Kasumi-1 (cell line): Measurements from ENCODE around the gene CEPT1.

Experiments used
- DNase-seq, 2 experiments: peaks; one replicate each; lab custom pipeline; 2025; lab: John Stamatoyannopoulos, UW

CEPT1 gene

DNA sequence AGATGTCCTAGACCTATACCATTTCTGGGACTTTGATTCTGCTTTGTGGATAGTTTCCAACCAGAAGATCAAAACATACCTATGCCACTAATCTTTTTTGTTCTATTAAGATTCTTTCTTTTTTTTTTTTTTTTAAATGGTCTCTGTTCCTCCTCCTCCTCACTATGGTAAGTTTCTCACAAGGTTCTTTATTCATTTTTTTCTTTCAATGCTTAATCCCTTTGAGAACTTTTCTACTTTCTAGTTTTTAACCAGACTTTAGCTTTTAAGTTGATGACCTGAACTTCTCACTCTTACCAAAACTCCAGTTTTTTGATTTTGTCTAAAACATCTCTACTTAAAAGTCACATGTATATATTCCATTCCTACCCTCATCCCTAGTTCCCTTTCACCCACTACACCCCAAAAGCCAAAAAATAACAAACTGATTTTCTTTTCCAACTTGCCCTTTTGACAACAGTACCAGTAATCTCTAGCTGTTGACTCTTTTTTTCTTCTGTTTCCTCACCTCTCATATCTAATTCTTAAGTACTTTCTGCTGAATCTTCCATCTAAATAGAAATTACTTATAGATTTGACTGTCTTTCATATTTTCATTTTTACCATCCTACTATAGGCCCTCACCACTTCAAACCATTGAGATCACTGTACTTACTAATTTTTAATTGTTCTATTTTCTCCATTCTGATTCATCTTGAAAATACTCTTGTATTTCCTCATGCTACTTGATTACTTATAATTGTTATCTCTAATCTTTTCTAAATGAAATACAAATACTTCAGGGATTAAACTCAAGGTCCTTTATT, 6.1 kb downstream of the CEPT1 start:
- DNase-seq: no peak

DNA sequence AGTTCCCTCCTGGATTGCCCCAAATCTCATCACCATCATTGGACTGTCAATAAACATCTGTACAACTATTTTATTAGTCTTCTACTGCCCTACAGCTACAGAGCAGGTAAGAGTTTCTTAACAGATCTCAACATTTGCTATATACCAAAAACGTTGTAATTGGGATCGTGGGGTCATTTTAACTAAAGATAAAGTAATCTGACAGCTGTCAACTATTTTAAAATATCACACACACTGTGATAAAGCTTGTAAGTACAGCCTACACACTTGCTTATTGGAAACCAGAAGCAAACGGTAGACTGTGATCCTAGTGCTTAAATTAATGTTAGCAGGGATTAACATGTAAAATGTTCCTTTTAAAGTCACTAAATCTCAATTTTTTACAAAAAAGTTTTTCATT, 7.9 kb downstream of the CEPT1 start:
- no peak for DNase-seq

DNA sequence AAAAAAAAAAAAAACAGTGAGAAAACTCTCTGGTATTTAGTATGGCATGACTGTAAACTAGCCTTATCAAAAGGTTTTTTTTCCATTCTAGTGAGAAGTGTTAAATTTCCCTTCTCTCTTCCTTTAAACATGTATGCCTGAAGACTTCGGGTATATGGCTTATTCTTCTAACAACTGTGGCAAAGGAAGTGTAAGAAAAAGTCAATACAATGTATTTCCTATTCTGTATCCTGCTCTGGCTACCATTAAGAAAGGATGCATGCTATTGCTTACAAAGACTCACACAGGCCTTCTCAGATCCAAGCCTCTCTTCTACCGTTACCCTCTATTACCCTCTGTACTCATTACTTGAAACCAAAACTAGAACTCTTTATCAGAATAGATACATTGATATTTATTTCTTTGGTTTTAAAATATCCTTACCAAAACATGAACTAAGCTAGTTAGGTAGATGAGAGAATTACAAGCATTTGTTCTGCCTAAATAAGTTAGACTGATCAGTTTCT, 8.4 kb downstream of the CEPT1 start:
- no peak for DNase-seq

DNA sequence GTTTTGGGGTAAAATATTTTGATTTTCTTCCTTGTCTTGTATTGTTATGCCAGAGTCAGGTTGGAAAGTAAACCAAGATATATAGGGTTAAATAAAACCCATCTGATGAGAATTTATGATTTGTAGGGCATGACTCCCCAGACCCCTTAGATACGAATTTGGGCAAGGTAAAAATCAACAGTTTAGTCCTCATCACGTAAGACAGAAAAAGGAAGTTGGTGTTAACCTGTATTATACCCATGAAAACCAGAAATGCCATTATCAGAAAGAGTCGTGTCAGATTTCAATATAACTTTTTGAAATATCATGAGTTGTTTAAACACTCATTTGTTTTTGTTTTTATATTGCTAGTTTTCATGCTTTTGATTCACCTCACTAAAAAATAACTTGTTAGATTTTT, 11.8 kb downstream of the CEPT1 start:
- no peak for DNase-seq

DNA sequence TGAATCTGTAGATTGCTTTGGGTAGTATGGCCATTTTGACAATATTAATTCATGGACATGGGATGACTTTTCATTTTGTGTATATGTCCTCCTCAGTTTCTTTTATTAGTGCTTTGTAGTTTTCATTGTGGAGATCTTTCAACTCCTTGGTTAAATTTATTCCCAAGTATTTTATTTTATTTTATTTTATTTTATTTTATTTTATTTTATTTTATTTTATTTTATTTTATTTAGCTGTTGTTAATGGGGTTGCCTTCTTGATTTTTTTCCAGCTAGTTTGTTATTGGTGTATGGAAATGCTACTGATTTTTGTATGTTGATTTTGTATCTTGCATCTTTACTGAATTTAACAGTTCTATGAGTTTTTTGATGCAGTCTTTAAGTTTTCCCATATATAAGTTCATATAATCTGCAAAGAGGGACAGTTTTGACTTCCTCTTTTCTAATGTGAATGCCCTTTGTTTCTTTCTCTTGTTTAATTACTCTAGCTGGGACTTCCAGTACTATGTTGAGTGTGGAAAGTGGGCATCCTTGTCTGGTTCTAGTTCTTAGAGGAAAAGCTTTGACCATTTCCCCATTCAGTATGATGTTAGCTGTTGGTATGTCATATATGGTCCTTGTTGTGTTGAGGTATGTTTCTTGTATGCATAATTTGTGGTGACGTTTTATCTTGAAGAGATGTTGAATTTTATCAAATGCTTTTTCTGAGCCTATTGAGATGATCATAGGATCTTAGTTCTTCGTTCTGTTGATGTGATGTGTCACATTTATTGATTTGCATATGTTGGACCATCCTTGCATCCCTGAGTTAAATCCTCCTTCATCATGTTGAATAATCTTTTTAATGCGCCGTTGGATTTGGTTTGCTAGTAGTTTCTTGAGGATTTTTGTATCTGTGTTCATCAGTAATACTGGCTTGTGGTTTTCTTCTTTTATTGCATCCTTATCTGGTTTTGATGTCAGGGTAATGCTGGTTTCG, 14.3 kb downstream of the CEPT1 start:
- DNase-seq: peak in 1 of 2 experiments; percentile 12

DNA sequence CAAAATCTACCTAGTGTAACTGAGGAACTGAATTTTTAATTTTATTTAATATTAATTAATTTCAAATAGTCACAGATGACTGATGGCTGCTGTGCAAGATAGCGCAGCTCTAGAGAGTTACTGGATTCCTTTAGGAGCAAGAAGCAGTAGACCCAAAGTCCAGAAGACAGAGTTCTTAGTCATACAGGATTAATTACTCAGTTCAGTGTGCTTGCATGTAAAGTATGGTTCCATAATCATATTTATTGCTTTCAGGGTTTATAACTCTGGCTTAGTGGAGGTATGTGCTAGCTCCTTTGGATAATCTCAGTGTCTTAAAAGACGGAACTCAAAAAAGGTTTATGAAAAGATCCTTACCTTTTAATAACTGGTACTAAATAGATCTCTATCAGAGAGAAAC, 17.4 kb downstream of the CEPT1 start:
- DNase-seq: no peak

DNA sequence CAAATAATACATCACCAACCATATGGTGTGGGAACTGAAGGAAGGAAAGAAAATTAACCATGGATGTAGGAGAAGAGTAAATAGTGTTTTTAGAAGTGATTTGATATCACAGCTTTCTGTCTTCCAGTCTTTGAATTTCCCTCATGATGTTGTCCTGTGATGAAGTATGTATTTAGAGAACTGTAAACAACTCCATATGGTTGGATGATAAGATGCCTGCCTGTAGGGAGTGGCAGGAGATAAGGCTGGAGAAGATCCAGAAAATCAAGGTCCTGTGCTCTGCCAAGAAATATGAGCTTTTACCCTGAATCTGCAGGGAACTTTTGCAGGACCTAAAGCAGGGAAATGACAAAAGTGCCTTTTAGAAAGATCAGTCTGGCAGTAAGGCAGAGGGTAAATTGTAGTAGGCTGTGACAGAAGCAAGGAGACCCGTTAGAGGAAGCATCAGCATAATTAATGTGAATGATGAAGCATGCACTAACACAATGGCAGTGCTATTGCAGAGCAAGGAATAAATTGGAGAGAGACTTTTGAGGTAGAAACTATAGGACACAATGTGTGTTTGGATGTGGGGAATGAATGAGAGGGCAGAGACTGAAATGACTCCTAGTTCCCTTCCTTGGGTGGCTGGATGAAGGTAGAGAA, 21.9 kb downstream of the CEPT1 start:
- DNase-seq: no peak

DNA sequence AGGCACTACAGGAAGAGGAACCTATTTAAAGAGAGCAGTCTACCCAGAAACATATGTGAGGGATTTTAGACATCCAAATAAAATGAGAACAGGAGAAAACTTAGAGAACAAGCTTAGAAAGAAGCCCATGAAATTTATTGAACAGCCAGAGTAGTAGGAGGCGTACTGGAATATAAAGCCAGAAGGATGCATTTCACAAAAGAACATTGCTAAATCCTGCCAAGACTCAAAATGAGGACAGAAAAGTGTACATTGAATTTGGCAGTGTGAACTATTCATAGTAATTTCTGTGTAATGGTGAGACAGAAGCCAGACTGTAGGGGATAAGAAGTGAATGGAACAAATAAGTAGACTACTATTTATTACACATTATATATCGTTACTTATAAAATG, 22.5 kb downstream of the CEPT1 start:
- no peak for DNase-seq

DNA sequence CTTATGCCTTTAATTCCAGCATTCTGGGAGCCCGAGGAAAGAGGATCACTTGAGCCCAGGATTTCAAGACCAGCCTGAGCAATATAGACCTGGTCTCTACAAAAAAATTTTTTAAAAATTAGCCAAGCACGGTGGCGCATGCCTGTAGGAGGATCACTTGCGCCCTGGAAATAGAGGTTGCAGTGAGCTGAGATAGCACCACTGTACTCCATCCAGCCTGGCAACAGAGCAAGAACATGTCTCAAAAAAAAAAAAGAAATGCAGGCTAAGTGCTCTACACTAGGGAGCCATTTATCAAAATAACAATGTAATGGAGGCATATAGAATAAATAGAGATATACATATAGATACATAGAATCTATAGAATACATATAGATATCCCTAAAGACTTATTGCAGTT, 23.3 kb downstream of the CEPT1 start:
- DNase-seq: no peak

DNA sequence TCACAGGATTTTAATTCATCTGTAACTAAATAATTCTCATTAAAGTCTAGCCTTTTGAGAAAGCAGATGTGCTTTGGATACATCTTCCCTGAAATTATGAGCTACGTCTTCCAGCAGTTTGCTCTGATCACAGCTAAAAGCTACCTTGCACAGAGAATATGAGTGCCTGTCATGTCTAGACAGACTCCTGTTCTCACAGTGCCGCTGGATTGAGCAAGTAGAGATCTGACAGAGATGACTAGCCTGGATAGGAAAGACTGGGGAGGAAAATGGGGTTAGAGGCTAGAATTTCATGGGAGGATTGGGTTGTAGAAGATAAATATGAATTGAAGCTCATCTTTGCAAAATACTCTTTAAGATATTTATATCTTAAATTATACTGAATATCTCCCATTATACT, 24.1 kb downstream of the CEPT1 start:
- no peak for DNase-seq

DNA sequence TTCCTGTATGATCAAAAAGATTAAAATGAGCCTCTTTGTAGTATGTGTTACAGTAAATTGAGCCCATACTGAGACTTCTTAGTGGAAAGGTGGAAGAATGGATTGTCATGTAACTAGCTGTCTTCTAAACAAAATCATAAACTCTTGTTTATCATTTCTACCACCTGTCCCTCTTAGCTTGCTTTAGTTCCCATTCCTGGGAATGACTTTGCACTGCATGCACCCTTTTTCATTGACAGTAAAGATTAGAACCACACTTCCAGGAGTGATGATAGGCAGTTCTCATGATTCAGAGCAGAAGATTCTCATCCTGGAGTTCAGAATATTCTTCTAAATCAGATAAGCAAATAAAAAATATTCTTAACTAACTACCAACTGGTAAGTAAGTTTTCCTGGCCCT, 32.4 kb downstream of the CEPT1 start:
- DNase-seq: no peak

DNA sequence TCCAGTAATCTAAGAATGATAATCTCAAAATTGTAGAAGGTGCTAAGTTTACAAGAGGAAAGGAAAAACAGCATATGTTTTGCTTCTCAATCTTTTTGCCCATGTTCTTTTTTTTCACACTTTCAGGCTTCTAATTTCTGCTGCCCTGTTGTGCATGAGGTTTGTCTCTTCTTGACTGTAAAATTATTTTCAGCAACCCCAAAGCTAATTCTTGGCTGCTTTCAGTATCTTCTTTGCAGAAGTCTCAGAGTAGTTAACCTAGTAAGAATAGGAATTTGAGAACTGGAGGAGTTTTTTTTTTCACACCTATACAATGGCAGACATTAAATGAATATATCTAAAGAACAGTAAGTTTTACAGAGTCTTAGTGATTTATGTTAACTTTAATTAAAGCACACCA, 34.0 kb downstream of the CEPT1 start:
- DNase-seq: no peak

DNA sequence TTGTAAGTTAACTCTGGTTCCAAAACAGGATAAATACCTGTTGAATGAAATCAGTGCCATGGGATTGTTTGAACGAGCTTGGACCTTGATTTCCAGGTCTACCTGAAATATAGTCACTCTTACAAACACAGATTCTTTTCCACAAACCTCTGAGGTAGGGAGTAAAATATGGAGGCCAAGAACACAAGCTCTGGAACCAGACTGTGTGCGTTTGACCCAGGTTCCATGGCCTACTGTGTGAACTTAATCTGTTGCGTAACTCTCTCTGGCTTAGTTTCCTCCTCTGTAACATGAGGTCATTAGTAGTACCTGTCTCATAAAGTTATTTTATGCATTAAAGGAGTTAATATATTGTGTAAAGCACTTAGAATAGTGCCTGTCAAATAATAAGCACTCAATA, 35.3 kb downstream of the CEPT1 start:
- no peak for DNase-seq

DNA sequence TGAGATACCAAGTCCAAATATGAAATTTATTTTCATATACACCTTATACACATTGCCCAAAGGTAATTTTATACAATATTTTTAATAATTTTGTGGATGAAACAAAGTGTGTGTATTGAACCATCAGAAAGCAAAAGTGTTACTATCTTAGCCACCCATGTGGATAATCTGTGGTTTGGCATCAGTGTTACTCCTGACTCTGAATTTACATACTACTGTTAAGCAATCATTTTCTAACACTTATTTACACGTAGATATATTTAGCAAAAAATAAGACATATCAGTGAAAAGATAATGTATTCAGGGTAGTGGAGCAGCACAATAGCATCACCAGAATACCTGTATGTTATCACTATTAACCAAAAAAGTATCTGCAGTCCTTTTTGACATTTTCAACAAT, 36.7 kb downstream of the CEPT1 start:
- no peak for DNase-seq

DNA sequence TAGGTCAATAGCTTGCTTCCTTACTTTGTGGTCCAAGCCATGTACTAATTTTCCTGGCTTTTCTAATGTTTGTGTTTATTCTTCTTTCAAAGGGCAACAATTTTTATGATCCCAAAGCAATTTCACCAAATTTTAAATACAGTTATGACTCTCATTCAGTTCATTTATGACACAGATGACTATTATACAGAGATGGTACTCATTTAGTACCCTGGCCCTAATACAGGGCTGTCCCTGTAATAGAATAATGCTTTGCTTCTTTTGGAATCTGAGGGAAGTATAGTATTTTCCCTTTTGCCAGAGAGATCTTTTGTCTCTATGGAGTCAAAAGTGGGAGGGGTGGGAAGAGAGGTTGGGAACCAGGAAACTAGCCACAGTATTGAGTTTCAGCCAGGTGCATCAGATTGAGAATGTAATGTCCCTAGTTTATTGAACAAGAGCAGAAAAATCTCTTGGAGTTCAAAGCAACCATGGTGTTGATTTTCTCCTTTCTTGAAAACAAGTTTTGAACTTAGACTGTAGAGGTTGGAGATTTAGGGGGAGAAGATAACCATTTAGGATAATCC, 40.0 kb downstream of the CEPT1 start:
- DNase-seq: no peak

DNA sequence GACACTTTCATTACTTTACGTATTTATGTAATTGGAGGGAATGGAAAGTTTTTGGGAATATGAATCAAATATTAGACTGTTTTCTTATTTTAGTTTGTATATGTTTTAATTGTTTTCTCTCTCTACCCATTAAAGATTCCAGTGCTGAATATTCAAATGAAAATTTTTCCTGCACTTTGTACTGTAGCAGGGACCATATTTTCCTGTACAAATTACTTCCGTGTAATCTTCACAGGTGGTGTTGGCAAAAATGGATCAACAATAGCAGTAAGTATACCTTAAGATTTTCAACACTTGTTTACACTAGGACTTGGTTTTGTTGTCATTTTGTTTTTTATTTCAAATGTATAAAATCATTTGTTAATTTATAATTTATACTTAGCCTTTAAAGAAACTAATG, 42.0 kb downstream of the CEPT1 start:
- no peak for DNase-seq

DNA sequence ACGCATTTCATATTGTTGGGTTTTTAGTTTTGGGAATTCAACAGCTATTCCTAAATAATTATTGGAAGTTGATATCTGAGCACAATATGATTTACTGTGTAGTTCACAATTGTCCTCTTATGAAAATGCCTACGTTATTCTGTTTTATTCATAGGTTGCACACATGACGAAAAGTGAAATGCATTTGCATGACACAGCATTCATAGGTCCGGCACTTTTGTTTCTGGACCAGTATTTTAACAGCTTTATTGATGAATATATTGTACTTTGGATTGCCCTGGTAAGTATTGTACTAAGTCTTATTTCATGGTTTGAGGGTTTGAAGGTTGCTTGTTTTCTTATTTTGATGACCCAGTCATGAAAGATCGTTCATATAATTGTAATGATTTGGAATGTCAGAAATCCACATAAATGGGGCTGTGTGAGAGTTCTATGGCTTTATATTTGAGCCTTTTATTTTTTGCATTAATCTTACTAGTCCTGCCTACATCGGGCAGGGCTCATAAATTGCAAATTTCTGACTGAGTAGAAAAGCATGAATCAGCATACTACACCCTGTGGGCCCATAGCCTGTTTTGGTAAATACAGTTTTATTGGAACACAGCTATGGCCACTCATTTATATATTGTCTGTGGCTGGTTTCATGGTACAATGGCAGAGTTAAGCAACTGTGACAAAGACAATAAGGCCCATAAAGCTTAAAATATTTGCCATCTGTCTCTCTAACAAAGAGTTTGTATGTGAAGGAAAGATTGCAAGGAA, 43.5 kb downstream of the CEPT1 start:
- no peak for DNase-seq

DNA sequence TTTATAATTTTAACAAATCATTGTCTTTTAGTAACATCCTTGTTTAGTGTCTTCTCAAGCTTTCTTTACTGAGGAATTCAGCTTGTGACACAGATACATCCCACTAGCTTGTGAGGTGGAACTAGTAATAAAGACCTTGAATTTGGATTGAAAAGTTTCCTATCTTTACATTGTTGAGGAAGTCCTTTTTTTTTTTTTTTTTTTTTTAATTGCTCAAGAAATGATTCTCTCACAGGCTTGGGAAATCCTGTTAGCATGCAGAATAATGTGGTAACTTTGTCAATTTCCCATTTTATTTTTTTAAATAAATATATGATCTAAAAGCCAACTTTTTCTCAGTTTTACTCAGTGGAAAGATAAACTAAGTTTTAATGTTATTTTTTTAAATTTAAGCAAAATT, 44.6 kb downstream of the CEPT1 start:
- DNase-seq: no peak

DNA sequence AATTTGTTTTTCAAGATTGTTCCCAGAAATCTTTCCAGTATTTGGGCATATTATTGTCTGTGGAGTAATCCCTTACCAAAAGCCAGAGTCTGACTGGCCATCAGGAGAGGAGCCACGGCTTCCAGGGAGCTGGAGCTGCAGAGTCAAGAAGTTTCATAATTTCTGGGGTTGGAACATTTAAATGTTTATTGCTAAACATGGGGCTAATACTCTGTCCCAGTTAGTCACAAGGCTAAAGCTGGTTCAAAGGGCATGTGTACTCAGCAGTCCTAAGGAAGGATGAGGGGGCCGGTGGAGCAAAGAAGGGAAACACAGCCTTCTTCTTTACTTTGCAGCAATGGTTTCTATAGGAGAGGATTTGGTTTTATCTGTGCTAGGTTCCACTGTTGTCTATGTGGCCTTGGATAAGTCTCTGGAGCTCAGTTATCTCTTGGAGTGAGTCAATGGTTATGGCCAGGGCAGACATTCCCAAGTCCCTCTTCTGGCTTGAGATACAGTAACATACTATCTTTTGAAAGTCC, 51.0 kb downstream of the CEPT1 start:
- DNase-seq: no peak

DNA sequence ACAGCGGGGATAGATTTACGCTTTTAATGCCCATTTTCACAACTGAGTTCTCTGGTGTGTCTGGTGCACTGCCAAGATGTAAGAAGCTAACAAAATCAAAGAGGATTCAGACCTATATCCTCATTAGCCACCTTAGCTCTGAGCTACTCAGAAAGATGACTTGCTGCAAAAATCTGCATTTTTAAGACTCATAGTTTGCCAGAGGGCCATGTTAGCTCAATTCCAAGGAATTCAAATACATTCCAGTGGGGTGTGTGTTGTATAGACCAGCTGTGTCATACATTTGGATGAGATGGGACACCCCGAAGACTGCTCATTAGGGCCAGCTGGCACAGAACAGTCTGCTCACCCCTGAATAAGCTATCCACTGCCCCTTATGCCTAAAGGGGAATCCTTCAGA, 51.5 kb downstream of the CEPT1 start:
- no peak for DNase-seq

DNA sequence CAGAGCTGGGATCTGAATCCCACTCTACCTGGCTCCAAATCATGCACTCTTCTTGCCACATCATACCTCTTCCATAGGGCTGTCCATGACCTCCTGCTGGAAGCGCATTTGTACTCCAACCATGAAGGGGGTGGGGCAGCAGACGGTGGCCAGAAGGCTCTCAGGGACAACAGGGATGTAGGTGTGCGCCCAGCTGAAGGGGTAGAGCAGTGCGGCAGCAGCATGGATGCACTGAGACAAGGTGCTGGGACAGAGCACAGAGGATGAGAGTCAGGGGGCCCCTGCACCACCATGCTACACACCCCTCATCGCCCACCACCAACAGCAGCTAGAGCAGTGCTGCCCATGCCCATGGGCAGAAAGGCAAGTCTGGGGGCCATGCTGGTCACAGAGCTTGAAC, 52.1 kb downstream of the CEPT1 start:
- DNase-seq: no peak
